HepG2 (cell line): ENCODE data around the gene PDP2.

Experiments used
- HNRNPH1 ChIP-seq: fragments of 200-400 bp; formaldehyde crosslinking; optimal IDR thresholded peaks from 2 replicates; pipeline ENCODE3; 2017; ENCODE audit warnings: mild to moderate bottlenecking, low read depth, low read length
- MXI1 ChIP-seq: IDR thresholded peaks from 3 replicates; pipeline ENCODE4 v1.6.1; 2012; ENCODE audit warnings: low read depth, low read length, inconsistent platforms, borderline replicate concordance
- NCOR1 ChIP-seq: fragments of 200-600 bp; sonication (generic); IDR thresholded peaks from 2 replicates; pipeline ENCODE4 v1.7.0; 2017; ENCODE audit warnings: antibody characterized with exemption, low read length, borderline replicate concordance
- ZNF782 ChIP-seq: sonication (generic); formaldehyde crosslinking; IDR thresholded peaks from 2 replicates; pipeline ENCODE4 v1.4.0; 2020; ENCODE audit warnings: missing genetic modification reagents, mild to moderate bottlenecking, borderline replicate concordance

- no peak for TF ChIP-seq HNRNPH1
- TF ChIP-seq MXI1: no peak
- no peak for TF ChIP-seq ZNF782 (CRISPR knock-in tag)
- TF ChIP-seq NCOR1: no peak
Measured at GRCh38 chr16:66924527-66925321, 44.4 kb downstream of the PDP2 start.
